ENCODE results near the gene CTBP1. TPM values are rescaled to one million over a fixed set of nuclear protein-coding genes. Genes with fewer than 3 reads are reported as not detected.

Gene CTBP1
- total and polyA plus RNA-seq, 7 donors = 67.9 to 162 (median 113) TPM

- H3K36me3 ChIP-seq = no peaks in the 10 kb centered on the region
- H3K4me3 ChIP-seq = no peak overlapping the region
- WGBS, 2 donors = 92 to 93% methylated on average over 5 of the region's 5 CpGs
- peaks cover 0 to 3% (median 0%) of the 10 kb centered on the region in 4 donors for H3K9me3 ChIP-seq
- intact Hi-C loops (cut with DNase I) = no loop called here
- no peaks in the 10 kb centered on the region for H3K4me1 ChIP-seq
- DNase-seq = no peak
- no peak overlapping the region for H3K27ac ChIP-seq
- no peaks in the 10 kb centered on the region for H3K27me3 ChIP-seq
- no peak for TF ChIP-seq CTCF (IDR thresholded peaks at IDR 0.05)
- no peak for TF ChIP-seq EP300 (IDR thresholded peaks at IDR 0.05)
- no peak for TF ChIP-seq POLR2AphosphoS5 (IDR thresholded peaks at IDR 0.05)
- no peak for TF ChIP-seq POLR2A (IDR thresholded peaks at IDR 0.05)
Measured at GRCh38 chr4:1271686-1272085, 22.8 kb upstream of the CTBP1 start.

- H3K9me3 ChIP-seq = peaks cover 0 to 3% (median 0%) of the 10 kb centered on the region in 4 donors
- no peak overlapping the region for H3K27ac ChIP-seq
- H3K27me3 ChIP-seq = no peaks in the 10 kb centered on the region
- no peaks in the 10 kb centered on the region for H3K36me3 ChIP-seq
- no peak overlapping the region for H3K4me3 ChIP-seq
- TF ChIP-seq EP300 (IDR thresholded peaks at IDR 0.05) (no peak), POLR2A (IDR thresholded peaks at IDR 0.05) (no peak), CTCF (IDR thresholded peaks at IDR 0.05) (no peak), POLR2AphosphoS5 (IDR thresholded peaks at IDR 0.05) (no peak)
- DNase-seq = no peak
- H3K4me1 ChIP-seq = no peaks in the 10 kb centered on the region
- intact Hi-C loops (cut with DNase I) = no loop called here
Measured at GRCh38 chr4:1269209-1269608, 20.3 kb upstream of the CTBP1 start.

GRCh38 chr4:1266881-1267763 is 18.2 kb upstream of the CTBP1 start:
- WGBS, 2 donors = 76 to 90% methylated on average over 9 of the region's 9 CpGs
- no peak for DNase-seq
- Histone ChIP-seq H3K27me3 (no peaks in the 10 kb centered on the region), H3K36me3 (no peaks in the 10 kb centered on the region), H3K4me3 (no peak overlapping the region), H3K9me3 (peaks cover 0 to 3% (median 0%) of the 10 kb centered on the region in 4 donors), H3K4me1 (no peaks in the 10 kb centered on the region), H3K27ac (no peak overlapping the region)
- intact Hi-C loops (cut with DNase I) = loop anchor here (1.0 to 2.0 kb wide), 2 partner anchors 100 to 136 kb away; no protein-coding TSS in a partner anchor
- TF ChIP-seq POLR2A (IDR thresholded peaks at IDR 0.05) = no peak
- TF ChIP-seq CTCF (IDR thresholded peaks at IDR 0.05) = no peak
- no peak for TF ChIP-seq EP300 (IDR thresholded peaks at IDR 0.05)
- no peak for TF ChIP-seq POLR2AphosphoS5 (IDR thresholded peaks at IDR 0.05)

- H3K36me3 ChIP-seq = no peaks in the 10 kb centered on the region
- intact Hi-C loops (cut with DNase I) = no loop called here
- H3K27me3 ChIP-seq = no peaks in the 10 kb centered on the region
- H3K9me3 ChIP-seq = peaks cover 0 to 3% (median 0%) of the 10 kb centered on the region in 4 donors
- DNase-seq = no peak
- TF ChIP-seq POLR2A (IDR thresholded peaks at IDR 0.05) (no peak), POLR2AphosphoS5 (IDR thresholded peaks at IDR 0.05) (no peak), EP300 (IDR thresholded peaks at IDR 0.05) (no peak), CTCF (IDR thresholded peaks at IDR 0.05) (no peak)
- H3K4me3 ChIP-seq = no peak overlapping the region
- H3K4me1 ChIP-seq = no peaks in the 10 kb centered on the region
- WGBS, 2 donors = 95 to 97% methylated on average over 11 of the region's 11 CpGs
- no peak overlapping the region for H3K27ac ChIP-seq
Measured at GRCh38 chr4:1265351-1265750, 16.4 kb upstream of the CTBP1 start.
